ENCODE results near the gene NBAS.

DNA sequence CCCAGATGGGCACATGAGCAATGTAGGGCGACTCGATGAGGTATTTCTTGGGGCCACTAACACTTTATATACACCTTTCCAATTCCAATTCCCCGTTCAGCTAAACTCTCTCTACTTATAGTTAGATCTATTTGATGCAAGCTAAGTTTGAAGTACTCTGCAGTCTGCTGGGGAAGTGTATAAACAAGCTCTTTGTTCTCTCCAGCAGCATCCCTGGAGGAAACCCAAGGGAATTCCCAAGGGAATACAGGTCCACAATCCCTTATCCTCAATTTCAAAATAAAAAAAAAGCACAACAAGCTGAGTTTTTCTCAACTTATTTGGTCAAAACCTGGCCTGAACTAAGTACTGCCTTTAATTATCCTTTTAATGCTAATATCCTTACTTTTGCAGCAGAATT lies 433.3 kb downstream of the NBAS start:
- TF ChIP-seq, protein P1, sequence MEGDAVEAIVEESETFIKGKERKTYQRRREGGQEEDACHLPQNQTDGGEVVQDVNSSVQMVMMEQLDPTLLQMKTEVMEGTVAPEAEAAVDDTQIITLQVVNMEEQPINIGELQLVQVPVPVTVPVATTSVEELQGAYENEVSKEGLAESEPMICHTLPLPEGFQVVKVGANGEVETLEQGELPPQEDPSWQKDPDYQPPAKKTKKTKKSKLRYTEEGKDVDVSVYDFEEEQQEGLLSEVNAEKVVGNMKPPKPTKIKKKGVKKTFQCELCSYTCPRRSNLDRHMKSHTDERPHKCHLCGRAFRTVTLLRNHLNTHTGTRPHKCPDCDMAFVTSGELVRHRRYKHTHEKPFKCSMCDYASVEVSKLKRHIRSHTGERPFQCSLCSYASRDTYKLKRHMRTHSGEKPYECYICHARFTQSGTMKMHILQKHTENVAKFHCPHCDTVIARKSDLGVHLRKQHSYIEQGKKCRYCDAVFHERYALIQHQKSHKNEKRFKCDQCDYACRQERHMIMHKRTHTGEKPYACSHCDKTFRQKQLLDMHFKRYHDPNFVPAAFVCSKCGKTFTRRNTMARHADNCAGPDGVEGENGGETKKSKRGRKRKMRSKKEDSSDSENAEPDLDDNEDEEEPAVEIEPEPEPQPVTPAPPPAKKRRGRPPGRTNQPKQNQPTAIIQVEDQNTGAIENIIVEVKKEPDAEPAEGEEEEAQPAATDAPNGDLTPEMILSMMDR (IDR thresholded peaks at IDR 0.05; ENCODE audit: insufficient read depth, low read depth, low read length): no peak
- TF ChIP-seq EZH2 (IDR thresholded peaks at IDR 0.05; ENCODE audit: insufficient read depth, low read length): no peak

All from astrocyte (in vitro differentiated cells and primary cell).